H1 (cell line): ENCODE data around the gene SYNRG. TPM values are rescaled to one million over a fixed set of nuclear protein-coding genes. Genes with fewer than 3 reads are reported as not detected.

Experiments used
- CEBPB ChIP-seq: IDR thresholded peaks from 2 replicates; pipeline ENCODE4 v1.6.1; 2012; ENCODE audit warnings: low read depth, low read length
- CHD7 ChIP-seq: fragments of 300-600 bp; sonication (generic); IDR thresholded peaks from 2 replicates; pipeline ENCODE4 v1.7.1; 2012; ENCODE audit warnings: low read length, moderate library complexity, mild to moderate bottlenecking, inconsistent platforms; ENCODE audit not compliant: insufficient replicate concordance
- FOSL1 ChIP-seq: IDR thresholded peaks from 2 replicates; pipeline ENCODE4 v1.6.1; 2011; ENCODE audit warnings: mild to moderate bottlenecking, low read depth, low read length, moderate library complexity; ENCODE audit not compliant: insufficient read depth
- KDM1A ChIP-seq: fragments of 200-600, 300-600 bp; sonication (generic); IDR thresholded peaks from 2 replicates; pipeline ENCODE4 v1.7.1; 2016; ENCODE audit warnings: mild to moderate bottlenecking, low read length, borderline replicate concordance
- POLR2AphosphoS5 ChIP-seq: IDR thresholded peaks from 2 replicates; pipeline ENCODE4 v1.6.1; 2011; ENCODE audit warnings: low read depth, low read length
- RFX5 ChIP-seq: IDR thresholded peaks from 2 replicates; pipeline ENCODE4 v1.6.1; 2011; ENCODE audit warnings: low read depth, low read length, improper control_type of control experiment, borderline replicate concordance
- SAP30 ChIP-seq: fragments of 300-600 bp; sonication (generic); IDR thresholded peaks from 2 replicates; pipeline ENCODE4 v1.7.1; 2012; ENCODE audit warnings: low read length, moderate library complexity, mild to moderate bottlenecking, inconsistent platforms; ENCODE audit not compliant: insufficient read depth, insufficient replicate concordance
- SP1 ChIP-seq: IDR thresholded peaks from 2 replicates; pipeline ENCODE4 v1.6.1; 2011; ENCODE audit warnings: low read depth, low read length
- SP2 ChIP-seq: IDR thresholded peaks from 2 replicates; pipeline ENCODE4 v1.6.1; 2012; ENCODE audit warnings: mild to moderate bottlenecking, low read length, inconsistent platforms
- SP4 ChIP-seq: IDR thresholded peaks from 2 replicates; pipeline ENCODE4 v1.6.1; 2012; ENCODE audit warnings: low read length, inconsistent platforms
- SUZ12 ChIP-seq: fragments of 200-600 bp; sonication (generic); IDR thresholded peaks from 2 replicates; pipeline ENCODE4 v1.6.1; 2012; ENCODE audit warnings: mild to moderate bottlenecking, inconsistent platforms, low read length, moderate library complexity, mixed read lengths
- TBP ChIP-seq: IDR thresholded peaks from 2 replicates; pipeline ENCODE4 v1.6.1; 2011; ENCODE audit warnings: low read depth, low read length, improper control_type of control experiment
- polyA plus RNA-seq, 7 experiments: library from polyadenylated mRNA; depleted of rRNA in 3 of 7; stranded (reverse) in 5 of 7; unstranded in 2 of 7; fragments of >200 nt in 5 of 7; fragments of 200-250 nt in 2 of 7; gene quantifications; 1 replicate in 5 of 7; 2 replicates in 1 of 7; 4 replicates in 1 of 7; pipeline versions ENCODE4 v1.2.1 to v1.2.3, GENCODE V29; 2011 to 2013; ENCODE audit warnings: missing spikeins in 2 of 7, mixed read lengths in 2 of 7
- total RNA-seq: library from RNA; stranded (reverse); fragmentation: NEBNext Ultra II Directional; extraction: Animal tissue kit (Norgen Biotek cat#: 25700); gene quantifications from 2 replicates; pipeline ENCODE4 v1.2.1, GENCODE V29; 2021

SYNRG gene
- total and polyA plus RNA-seq, 2 of the 8 experiments (the other 6 are each of a cell fraction or from before 2014, with no cell fraction given): 7.7 to 31.7 TPM

GRCh38 chr17:37592291-37592690, 16.9 kb downstream of the SYNRG start (continued):
- TF ChIP-seq CHD7 (no peak), SUZ12 (no peak), SP1 (no peak), CEBPB (no peak), POLR2AphosphoS5 (no peak), RFX5 (no peak), SP4 (no peak), KDM1A (no peak), FOSL1 (no peak), SAP30 (no peak), TBP (no peak), SP2 (no peak)
